Caco-2 (cell line): Measurements from ENCODE around the gene PHF20. TPM values are rescaled to one million over a fixed set of nuclear protein-coding genes. Genes with fewer than 3 reads are reported as not detected.

Experiments used
- BruUV-seq: library from RNA; stranded (reverse); fragments of 400-500 nt; replicated peaks from 2 replicates; lab custom pipeline; 2021; lab: Mats Ljungman, UMichigan
- CTCF ChIA-PET: fragments of 300-600 bp; sonication (Branson Sonifier 250); formaldehyde crosslinking; loops from one replicate; lab custom pipeline; 2022; ENCODE audit warnings: antibody characterized with exemption; lab: Charles Lee
- POLR2A ChIA-PET: fragments of 300-600 bp; sonication (Branson Sonifier 250); formaldehyde crosslinking; loops from one replicate; lab custom pipeline; 2022; ENCODE audit warnings: antibody characterized with exemption; lab: Charles Lee
- DNase-seq, 2 experiments: peaks; one replicate each; pipeline versions ENCODE4 v3.0.0 to v3.0.0-alpha.2; 2020 to 2022
- H3K27me3 ChIP-seq: replicated peaks from 2 replicates; pipeline ENCODE4 v1.6.0; 2011; ENCODE audit warnings: low read length; ENCODE audit not compliant: control insufficient read depth, insufficient read depth
- H3K36me3 ChIP-seq: 2 replicates; pipeline ENCODE4 v1.5.1; 2011; ENCODE audit warnings: low read length; ENCODE audit not compliant: control insufficient read depth, insufficient read depth
- H3K4me1 ChIP-seq: fragments of 250-450 bp; sonication (Bioruptor Pico); 2 replicates; pipeline ENCODE4 v1.5.1; 2020; ENCODE audit warnings: mild to moderate bottlenecking
- H3K4me3 ChIP-seq: 2 replicates; pipeline ENCODE4 v1.5.1; 2011; ENCODE audit warnings: low read depth, mild to moderate bottlenecking, control low read depth, low read length
- H3K9me3 ChIP-seq: fragments of 250-450 bp; sonication (Bioruptor Pico); 2 replicates; pipeline ENCODE4 v1.5.1; 2020; ENCODE audit warnings: mild to moderate bottlenecking, moderate library complexity
- H3K27ac Mint-ChIP-seq: one replicate; pipeline ENCODE4 v1.8.0; 2022; ENCODE audit warnings: mixed read lengths; ENCODE audit not compliant: unreplicated experiment
- H3K27me3 Mint-ChIP-seq: one replicate; pipeline ENCODE4 v1.8.0; 2022; ENCODE audit warnings: mixed read lengths; ENCODE audit not compliant: insufficient read depth, unreplicated experiment
- H3K36me3 Mint-ChIP-seq: one replicate; pipeline ENCODE4 v1.8.0; 2022; ENCODE audit warnings: mild to moderate bottlenecking, mixed read lengths; ENCODE audit not compliant: insufficient read depth, unreplicated experiment
- H3K4me1 Mint-ChIP-seq: one replicate; pipeline ENCODE4 v1.8.0; 2022; ENCODE audit warnings: low read depth, mixed read lengths; ENCODE audit not compliant: unreplicated experiment
- H3K4me3 Mint-ChIP-seq: one replicate; pipeline ENCODE4 v1.8.0; 2022; ENCODE audit warnings: mild to moderate bottlenecking, moderate library complexity, mixed read lengths; ENCODE audit not compliant: unreplicated experiment
- H3K9me3 Mint-ChIP-seq: one replicate; pipeline ENCODE4 v1.8.0; 2022; ENCODE audit warnings: mixed read lengths; ENCODE audit not compliant: unreplicated experiment
- CTCF ChIP-seq, 2 experiments: fragments of 200-600 bp in 1 of 2; IDR thresholded peaks; 1 replicate in 1 of 2; 2 replicates in 1 of 2; pipeline versions ENCODE4 v1.5.1 to v1.8.0; 2011 to 2022; ENCODE audit warnings: antibody characterized with exemption in 1 of 2, control low read depth in 1 of 2, inconsistent platforms in 1 of 2, low read depth in 1 of 2, low read length in 1 of 2, mild to moderate bottlenecking in 1 of 2, moderate library complexity in 1 of 2; ENCODE audit not compliant: insufficient read depth in 1 of 2, severe bottlenecking in 1 of 2, unreplicated experiment in 1 of 2
- intact Hi-C: fragments of 100-400 bp; cut with micrococcal nuclease; formaldehyde crosslinking; loops from one replicate; pipeline ENCODE4 v1.10.0; 2022; ENCODE audit not compliant: unreplicated experiment
- total RNA-seq: library from RNA; stranded (reverse); gene quantifications from 2 replicates; pipeline ENCODE4 v1.2.3, GENCODE V29; 2022

Gene PHF20
- total RNA-seq, 1 experiment from 2014 or later, result 109 TPM

GRCh38 chr20:35767683-35768481, 3.9 kb upstream of the PHF20 start:
- no TSS peak for BruUV-seq
- intact Hi-C loops, result no loop called here
- H3K4me1 Mint-ChIP-seq, result peaks cover 27% of the 10 kb centered on the region

GRCh38 chr20:35768731-35769664, 2.8 kb upstream of the PHF20 start:
- no peaks in the 10 kb centered on the region for H3K9me3 Mint-ChIP-seq
- no peaks in the 10 kb centered on the region for H3K27me3 Mint-ChIP-seq
- H3K36me3 ChIP-seq, result no peaks in the 10 kb centered on the region
- no peaks in the 10 kb centered on the region for H3K27me3 ChIP-seq
- no peak overlapping the region for H3K4me3 ChIP-seq
- H3K9me3 ChIP-seq, result no peaks in the 10 kb centered on the region
- peaks cover 33% of the 10 kb centered on the region for H3K36me3 Mint-ChIP-seq
- TF ChIP-seq CTCF (IDR thresholded peaks at IDR 0.05; ENCODE audit: insufficient read depth in 1 of 2, low read depth in 1 of 2, low read length in 1 of 2, severe bottlenecking in 1 of 2, unreplicated experiment in 1 of 2), result no peak
- peaks cover 38% of the 10 kb centered on the region for H3K4me1 Mint-ChIP-seq
- no TSS peak for BruUV-seq
- DNase-seq, result peak; percentile 86 to 92
- peak overlapping the region; percentile 51 for H3K27ac Mint-ChIP-seq
- H3K4me3 Mint-ChIP-seq, result peak overlapping the region; percentile 3
- intact Hi-C loops, result no loop called here
- CTCF ChIA-PET, result interaction anchor here (0.7 to 1.8 kb wide), 2 partner anchors 27 to 185 kb away, joined by 4 to 16 read pairs; partner anchors contain the start of genes RBM39 and SCAND1
- POLR2A ChIA-PET, result interaction anchor here (0.5 to 2.9 kb wide), 3 partner anchors 26 to 185 kb away, joined by 5 to 60 read pairs (median 7); partner anchors contain the start of genes RBM39 and SCAND1
- peaks cover 37% of the 10 kb centered on the region for H3K4me1 ChIP-seq

More at GRCh38 chr20:35767683-35768481, 3.9 kb upstream of the PHF20 start:
- Mint-ChIP-seq H3K4me3 (no peak overlapping the region), H3K27ac (peak overlapping the region; percentile 74), H3K27me3 (no peaks in the 10 kb centered on the region), H3K9me3 (no peaks in the 10 kb centered on the region), H3K36me3 (peaks cover 23% of the 10 kb centered on the region)
- H3K36me3 ChIP-seq, result no peaks in the 10 kb centered on the region
- H3K4me3 ChIP-seq, result no peak overlapping the region
- DNase-seq, result no peak
- H3K9me3 ChIP-seq, result no peaks in the 10 kb centered on the region
- peaks cover 25% of the 10 kb centered on the region for H3K4me1 ChIP-seq
- POLR2A ChIA-PET, result interaction anchor here (0.5 to 2.9 kb wide), 2 partner anchors 25 to 91 kb away, joined by 7 to 60 read pairs; partner anchors contain the start of gene RBM39
- H3K27me3 ChIP-seq, result no peaks in the 10 kb centered on the region
- CTCF ChIA-PET, result interaction anchor here (1.8 kb wide), 1 partner anchor 25 kb away, joined by 16 read pairs; the partner anchor contains the start of gene RBM39
- TF ChIP-seq CTCF (IDR thresholded peaks at IDR 0.05; ENCODE audit: insufficient read depth in 1 of 2, low read depth in 1 of 2, low read length in 1 of 2, severe bottlenecking in 1 of 2, unreplicated experiment in 1 of 2), result no peak
